Upper lobe of left lung (tissue), 4 donors: ENCODE results near the gene KSR2.

ENCODE experiments used
- CTCF ChIP-seq, 6 experiments: fragments of 450-650 bp in 4 of 6; fragments of 200-600 bp in 2 of 6; sonication (generic) in 2 of 6; IDR thresholded peaks; one replicate each; pipeline ENCODE4 v1.5.1; 2016 to 2019; ENCODE audit warnings: antibody characterized with exemption in 6 of 6
- EP300 ChIP-seq, 4 donors: sonication (generic); formaldehyde crosslinking; IDR thresholded peaks; one replicate each; pipeline ENCODE4 v1.5.1; 2017; ENCODE audit warnings: antibody characterized with exemption in 4 of 4, control low read depth in 2 of 4
- POLR2A ChIP-seq, 4 donors: fragments of 450-650 bp; IDR thresholded peaks; one replicate each; pipeline ENCODE4 v1.5.1; 2016 to 2017; ENCODE audit warnings: antibody characterized with exemption in 4 of 4, mild to moderate bottlenecking in 2 of 4
- POLR2AphosphoS5 ChIP-seq, 2 donors: sonication (generic); formaldehyde crosslinking; IDR thresholded peaks; one replicate each; pipeline ENCODE4 v1.5.1; 2017; ENCODE audit warnings: antibody characterized with exemption in 2 of 2

GRCh38 chr12:117768860-117769259 is 199.9 kb downstream of the KSR2 start:
- no peak for TF ChIP-seq CTCF (IDR thresholded peaks at IDR 0.05)
- TF ChIP-seq POLR2AphosphoS5 (IDR thresholded peaks at IDR 0.05), result no peak
- no peak for TF ChIP-seq POLR2A (IDR thresholded peaks at IDR 0.05)
- TF ChIP-seq EP300 (IDR thresholded peaks at IDR 0.05), result no peak
